Hepatocyte (in vitro differentiated cells): ENCODE data around the gene EML4. TPM values are rescaled to one million over a fixed set of nuclear protein-coding genes. Genes with fewer than 3 reads are reported as not detected.

Experiments used
- DNase-seq: peaks from one replicate; pipeline ENCODE4 v3.0.0-alpha.2; 2016; ENCODE audit warnings: low spot score
- H2AFZ ChIP-seq: fragments of 200-600 bp; sonication (generic); 2 replicates; pipeline ENCODE4 v1.6.0; 2016; ENCODE audit warnings: antibody characterized with exemption, mild to moderate bottlenecking
- H3K27ac ChIP-seq: fragments of 200-600 bp; sonication (generic); 2 replicates; pipeline ENCODE4 v1.5.1; 2016; ENCODE audit warnings: mild to moderate bottlenecking
- H3K27me3 ChIP-seq: fragments of 200-600 bp; sonication (generic); 2 replicates; pipeline ENCODE4 v1.6.1; 2016
- H3K36me3 ChIP-seq: fragments of 200-600 bp; sonication (generic); replicated peaks from 2 replicates; pipeline ENCODE4 v1.5.1; 2016; ENCODE audit warnings: low read depth; ENCODE audit not compliant: insufficient read depth
- H3K4me1 ChIP-seq: fragments of 200-600 bp; sonication (generic); 2 replicates; pipeline ENCODE4 v1.5.1; 2016; ENCODE audit warnings: mild to moderate bottlenecking, moderate library complexity; ENCODE audit not compliant: insufficient read depth
- H3K4me2 ChIP-seq: fragments of 200-600 bp; sonication (generic); 2 replicates; pipeline ENCODE4 v1.6.0; 2016
- H3K4me3 ChIP-seq: fragments of 200-600 bp; sonication (generic); 2 replicates; pipeline ENCODE4 v1.5.1; 2016; ENCODE audit warnings: mild to moderate bottlenecking
- H3K79me2 ChIP-seq: fragments of 200-600 bp; sonication (generic); 2 replicates; pipeline ENCODE4 v1.6.0; 2017; ENCODE audit warnings: mild to moderate bottlenecking
- H3K9me2 ChIP-seq: fragments of 200-600 bp; sonication (generic); replicated peaks from 2 replicates; pipeline ENCODE4 v1.6.0; 2017; ENCODE audit warnings: mild to moderate bottlenecking; ENCODE audit not compliant: insufficient read depth
- H3K9me3 ChIP-seq: fragments of 200-600 bp; sonication (generic); 2 replicates; pipeline ENCODE4 v1.5.1; 2016; ENCODE audit warnings: low read depth, mild to moderate bottlenecking
- H4K20me1 ChIP-seq: fragments of 200-600 bp; sonication (generic); 2 replicates; pipeline ENCODE4 v1.6.0; 2016; ENCODE audit warnings: mild to moderate bottlenecking; ENCODE audit not compliant: insufficient read depth, poor library complexity, severe bottlenecking
- CTCF ChIP-seq: fragments of 200-600 bp; sonication (generic); IDR thresholded peaks from 2 replicates; pipeline ENCODE4 v1.5.1; 2016; ENCODE audit warnings: antibody characterized with exemption, mild to moderate bottlenecking; ENCODE audit not compliant: poor library complexity
- EZH2 ChIP-seq: fragments of 200-600 bp; sonication (generic); IDR thresholded peaks from 2 replicates; pipeline ENCODE4 v1.6.1; 2016; ENCODE audit warnings: antibody characterized with exemption, mild to moderate bottlenecking, borderline replicate concordance
- EZH2phosphoT487 ChIP-seq: fragments of 200-600 bp; sonication (generic); IDR thresholded peaks from one replicate; pipeline ENCODE4 v1.6.1; 2018; ENCODE audit warnings: antibody characterized with exemption, mild to moderate bottlenecking, low read depth, moderate library complexity; ENCODE audit not compliant: unreplicated experiment, severe bottlenecking
- WGBS: methylation state at CpG from one replicate; pipeline ENCODE4 v1.1.6; 2016; ENCODE audit warnings: low lambda C conversion rate; ENCODE audit errors: missing lambda C conversion rate; 5-methylcytosine and 5-hydroxymethylcytosine counted together
- polyA plus RNA-seq: library from polyadenylated mRNA; unstranded; fragments of >200 nt; fragmentation: Nextera tagmentation; extraction: Ambion mirVana; gene quantifications from 2 replicates; pipeline ENCODE4 v1.2.1, GENCODE V29; 2016
- total RNA-seq: library from RNA; depleted of rRNA; stranded (reverse); fragments of >200 nt; gene quantifications from 2 replicates; pipeline ENCODE4 v1.2.3, GENCODE V29; 2014

The EML4 gene
- total and polyA plus RNA-seq, 2 experiments from 2014 or later = 49.9 to 86.8 TPM

GRCh38 chr2:42150159-42150558, 19.0 kb upstream of the EML4 start:
- peaks cover 13% of the 10 kb centered on the region for H3K4me1 ChIP-seq
- H3K4me2 ChIP-seq = no peak overlapping the region
- no peaks in the 10 kb centered on the region for H3K79me2 ChIP-seq
- DNase-seq = no peak
- no peak overlapping the region for H3K27ac ChIP-seq
- no peaks in the 10 kb centered on the region for H3K27me3 ChIP-seq
- no peaks in the 10 kb centered on the region for H3K9me3 ChIP-seq
- H3K36me3 ChIP-seq = no peaks in the 10 kb centered on the region
- no peaks in the 10 kb centered on the region for H4K20me1 ChIP-seq
- TF ChIP-seq CTCF (no peak), EZH2 (no peak), EZH2phosphoT487 (no peak)
- no peak overlapping the region for H2AFZ ChIP-seq
- H3K4me3 ChIP-seq = no peak overlapping the region
- H3K9me2 ChIP-seq = no peaks in the 10 kb centered on the region

- Histone ChIP-seq H3K4me1 (no peaks in the 10 kb centered on the region), H3K9me3 (no peaks in the 10 kb centered on the region), H3K79me2 (no peaks in the 10 kb centered on the region), H3K4me3 (no peak overlapping the region), H3K9me2 (no peaks in the 10 kb centered on the region), H4K20me1 (no peaks in the 10 kb centered on the region), H3K4me2 (no peak overlapping the region), H3K36me3 (no peaks in the 10 kb centered on the region), H2AFZ (no peak overlapping the region), H3K27me3 (no peaks in the 10 kb centered on the region), H3K27ac (no peak overlapping the region)
- DNase-seq = no peak
- TF ChIP-seq EZH2phosphoT487 (no peak), CTCF (no peak), EZH2 (no peak)
- 40% methylated on average over 4 of the region's 4 CpGs for WGBS
Measured at GRCh38 chr2:42153944-42154581, 15.1 kb upstream of the EML4 start.

GRCh38 chr2:42156721-42157120, 12.4 kb upstream of the EML4 start:
- no peaks in the 10 kb centered on the region for H4K20me1 ChIP-seq
- TF ChIP-seq EZH2 = no peak
- TF ChIP-seq EZH2phosphoT487 = no peak
- no peak for TF ChIP-seq CTCF
- WGBS = 82% methylated on average over 4 of the region's 4 CpGs

GRCh38 chr2:42161444-42161843, 7.7 kb upstream of the EML4 start:
- Histone ChIP-seq H3K27ac (no peak overlapping the region), H2AFZ (no peak overlapping the region), H3K79me2 (no peaks in the 10 kb centered on the region), H3K9me3 (no peaks in the 10 kb centered on the region), H3K36me3 (no peaks in the 10 kb centered on the region), H3K4me2 (no peak overlapping the region), H4K20me1 (no peaks in the 10 kb centered on the region), H3K4me3 (no peak overlapping the region), H3K9me2 (no peaks in the 10 kb centered on the region), H3K27me3 (no peaks in the 10 kb centered on the region), H3K4me1 (no peaks in the 10 kb centered on the region)
- no peak for DNase-seq
- TF ChIP-seq EZH2phosphoT487 (no peak), EZH2 (no peak), CTCF (no peak)

More at GRCh38 chr2:42156721-42157120, 12.4 kb upstream of the EML4 start:
- DNase-seq = no peak
- Histone ChIP-seq H3K4me1 (no peaks in the 10 kb centered on the region), H3K27me3 (no peaks in the 10 kb centered on the region), H3K9me3 (no peaks in the 10 kb centered on the region), H3K27ac (no peak overlapping the region), H3K9me2 (no peaks in the 10 kb centered on the region), H3K79me2 (no peaks in the 10 kb centered on the region), H3K36me3 (no peaks in the 10 kb centered on the region), H2AFZ (no peak overlapping the region), H3K4me2 (no peak overlapping the region), H3K4me3 (no peak overlapping the region)
